Sigmoid colon (tissue), 7 donors: ENCODE data around the gene DNAH3. TPM values are rescaled to one million over a fixed set of nuclear protein-coding genes. Genes with fewer than 3 reads are reported as not detected.
"Not testable (repeated sequence)": the region's sequence is repeated elsewhere in the genome, so short reads cannot be mapped to it uniquely, and the experiment has no call there.

Source experiments
- DNase-seq: peaks from one replicate; pipeline ENCODE4 v3.0.0-alpha.2; 2019
- H3K27ac ChIP-seq, 4 donors: fragments of 200-600 bp; sonication (generic); one replicate each; pipeline ENCODE4 v1.5.1; 2016 to 2019; ENCODE audit warnings: mild to moderate bottlenecking in 1 of 4
- H3K27me3 ChIP-seq, 3 donors: fragments of 200-600 bp; sonication (generic); one replicate each; pipeline ENCODE4 v1.5.1; 2019; ENCODE audit warnings: mild to moderate bottlenecking in 1 of 3
- H3K36me3 ChIP-seq, 4 donors: fragments of 200-600 bp; sonication (generic); one replicate each; pipeline ENCODE4 v1.5.1; 2016 to 2019
- H3K4me1 ChIP-seq, 4 donors: fragments of 200-600 bp; sonication (generic); one replicate each; pipeline ENCODE4 v1.5.1; 2017 to 2019
- H3K4me3 ChIP-seq, 4 donors: fragments of 200-600 bp; sonication (generic); one replicate each; pipeline ENCODE4 v1.5.1; 2017 to 2019; ENCODE audit warnings: mild to moderate bottlenecking in 2 of 4, moderate library complexity in 1 of 4
- H3K9me3 ChIP-seq, 4 donors: fragments of 200-600 bp in 3 of 4; sonication (generic) in 3 of 4; one replicate each; pipeline versions ENCODE4 v1.5.1 to v1.6.1; 2013 to 2019
- CTCF ChIP-seq, 4 experiments: fragments of 450-650 bp in 3 of 4; fragments of 200-600 bp in 1 of 4; IDR thresholded peaks; one replicate each; pipeline ENCODE4 v1.5.1; 2016 to 2019; ENCODE audit warnings: antibody characterized with exemption in 4 of 4, mild to moderate bottlenecking in 3 of 4, moderate library complexity in 2 of 4
- EP300 ChIP-seq, 4 donors: sonication (generic); formaldehyde crosslinking; IDR thresholded peaks; one replicate each; pipeline ENCODE4 v1.6.1; 2017; ENCODE audit warnings: antibody characterized with exemption in 4 of 4
- POLR2A ChIP-seq, 2 donors: fragments of 450-650 bp; IDR thresholded peaks; one replicate each; pipeline ENCODE4 v1.6.1; 2016; ENCODE audit warnings: antibody characterized with exemption in 2 of 2, mild to moderate bottlenecking in 2 of 2, moderate library complexity in 2 of 2
- POLR2AphosphoS5 ChIP-seq, 4 donors: sonication (generic); formaldehyde crosslinking; IDR thresholded peaks; one replicate each; pipeline ENCODE4 v1.6.1; 2017; ENCODE audit warnings: antibody characterized with exemption in 4 of 4
- WGBS, 2 donors: extraction: QIAGEN DNeasy Blood & Tissue Kit; methylation state at CpG; one replicate each; pipeline ENCODE4 v1.1.7; 2013; 5-methylcytosine and 5-hydroxymethylcytosine counted together
- intact Hi-C: fragments of 100-400 bp; cut with DNase I; formaldehyde crosslinking; loops from one replicate; pipeline ENCODE4 v1.15.1; 2023
- polyA plus RNA-seq, 3 donors: library from polyadenylated mRNA; stranded (reverse); fragments of 200-250 nt; gene quantifications; one replicate each; pipeline ENCODE4 v1.2.3, GENCODE V29; 2013
- total RNA-seq, 4 donors: library from RNA; depleted of rRNA; stranded (reverse); fragments of >200 nt; gene quantifications; one replicate each; pipeline ENCODE4 v1.1.0, GENCODE V29; 2016
- donor health status: healthy with polysubstance abuse.
- donor health status: Bipolar disorder and iron deficiency.
- donor health status: healthy.

Gene DNAH3
- total and polyA plus RNA-seq, 7 donors, result 0.26 to 0.92 (median 0.60) TPM; not detected in 4

GRCh38 chr16:21152160-21153030 lies 1.7 kb upstream of the DNAH3 start:
- H3K4me3 ChIP-seq, H3K27ac ChIP-seq, H3K9me3 ChIP-seq, H3K27me3 ChIP-seq, H3K36me3 ChIP-seq, DNase-seq: not testable (repeated sequence)
- intact Hi-C loops, result loop anchor here (10.0 kb wide), 1 partner anchor 402 kb away; no protein-coding TSS in a partner anchor
- H3K4me1 ChIP-seq, result peaks cover 0 to 16% (median 8%) of the 10 kb centered on the region in 4 donors
- WGBS, 2 donors, result 88 to 92% methylated on average over 51 of the region's 51 CpGs

GRCh38 chr16:21145738-21146137 lies 4.9 kb downstream of the DNAH3 start:
- Histone ChIP-seq H3K27me3 (no peaks in the 10 kb centered on the region), H3K4me1 (peaks cover 0 to 5% (median 2%) of the 10 kb centered on the region in 4 donors), H3K4me3 (no peak overlapping the region), H3K9me3 (peaks cover 0 to 4% (median 0%) of the 10 kb centered on the region in 4 donors), H3K27ac (no peak overlapping the region), H3K36me3 (no peaks in the 10 kb centered on the region)
- WGBS, 2 donors, result 35 to 58% methylated on average over 5 of the region's 5 CpGs
- no peak for DNase-seq
- intact Hi-C loops, result no loop called here
- no peak for TF ChIP-seq EP300 (IDR thresholded peaks at IDR 0.05)
- no peak for TF ChIP-seq POLR2AphosphoS5 (IDR thresholded peaks at IDR 0.05)
- no peak for TF ChIP-seq CTCF (IDR thresholded peaks at IDR 0.05)
- no peak for TF ChIP-seq POLR2A (IDR thresholded peaks at IDR 0.05)

GRCh38 chr16:21134053-21134452 lies 16.6 kb downstream of the DNAH3 start:
- H3K4me1 ChIP-seq, result no peaks in the 10 kb centered on the region
- no peaks in the 10 kb centered on the region for H3K36me3 ChIP-seq
- no peak overlapping the region for H3K4me3 ChIP-seq
- no peaks in the 10 kb centered on the region for H3K9me3 ChIP-seq
- H3K27me3 ChIP-seq, result no peaks in the 10 kb centered on the region
- 84 to 88% methylated on average over 8 of the region's 8 CpGs for WGBS, 2 donors
- no peak for DNase-seq
- TF ChIP-seq CTCF (IDR thresholded peaks at IDR 0.05), result no peak
- TF ChIP-seq POLR2AphosphoS5 (IDR thresholded peaks at IDR 0.05), result no peak
- TF ChIP-seq POLR2A (IDR thresholded peaks at IDR 0.05), result no peak
- TF ChIP-seq EP300 (IDR thresholded peaks at IDR 0.05), result no peak
- H3K27ac ChIP-seq, result no peak overlapping the region
- intact Hi-C loops, result no loop called here

GRCh38 chr16:21130811-21131210 lies 19.8 kb downstream of the DNAH3 start:
- H3K27ac ChIP-seq, result no peak overlapping the region
- no peaks in the 10 kb centered on the region for H3K4me1 ChIP-seq
- H3K27me3 ChIP-seq, result no peaks in the 10 kb centered on the region
- H3K9me3 ChIP-seq, result no peaks in the 10 kb centered on the region
- H3K4me3 ChIP-seq, result no peak overlapping the region
- no peak for TF ChIP-seq EP300 (IDR thresholded peaks at IDR 0.05)
- no peak for TF ChIP-seq POLR2AphosphoS5 (IDR thresholded peaks at IDR 0.05)
- TF ChIP-seq POLR2A (IDR thresholded peaks at IDR 0.05), result no peak
- TF ChIP-seq CTCF (IDR thresholded peaks at IDR 0.05), result no peak
- intact Hi-C loops, result no loop called here
- WGBS, 2 donors, result 89 to 90% methylated on average over 3 of the region's 3 CpGs
- no peak for DNase-seq
- no peaks in the 10 kb centered on the region for H3K36me3 ChIP-seq

GRCh38 chr16:21128991-21129390 lies 21.7 kb downstream of the DNAH3 start:
- Histone ChIP-seq H3K4me1 (no peaks in the 10 kb centered on the region), H3K9me3 (no peaks in the 10 kb centered on the region), H3K27me3 (no peaks in the 10 kb centered on the region), H3K36me3 (no peaks in the 10 kb centered on the region), H3K27ac (no peak overlapping the region), H3K4me3 (no peak overlapping the region)
- intact Hi-C loops, result no loop called here
- 90 to 95% methylated on average over 6 of the region's 6 CpGs for WGBS, 2 donors
- no peak for DNase-seq
- TF ChIP-seq CTCF (IDR thresholded peaks at IDR 0.05) (no peak), EP300 (IDR thresholded peaks at IDR 0.05) (no peak), POLR2A (IDR thresholded peaks at IDR 0.05) (no peak), POLR2AphosphoS5 (IDR thresholded peaks at IDR 0.05) (no peak)
